SW480 (cell line): ENCODE results near the gene ANKRD27.
"Not testable (repeated sequence)": the region's sequence is repeated elsewhere in the genome, so short reads cannot be mapped to it uniquely, and the experiment has no call there.

ENCODE experiments used
- DNase-seq: peaks from one replicate; pipeline ENCODE4 v3.0.0-alpha.2; 2016; ENCODE audit warnings: low spot score

ANKRD27 gene

GRCh38 chr19:32603961-32604360, 71.0 kb downstream of the ANKRD27 start:
- no peak for DNase-seq

GRCh38 chr19:32599736-32600157, 75.2 kb downstream of the ANKRD27 start:
- peak; percentile 67 for DNase-seq

- DNase-seq, result no peak
These were observed 75.7 kb downstream of the ANKRD27 start for GRCh38 chr19:32599258-32599657.

GRCh38 chr19:32598022-32598421, 77.0 kb downstream of the ANKRD27 start:
- DNase-seq, result no peak

- no peak for DNase-seq
These were observed 79.5 kb downstream of the ANKRD27 start for GRCh38 chr19:32595491-32595890.

GRCh38 chr19:32594021-32594420, 81.0 kb downstream of the ANKRD27 start:
- no peak for DNase-seq

GRCh38 chr19:32587747-32588504, 87.1 kb downstream of the ANKRD27 start:
- not testable (repeated sequence) for DNase-seq

GRCh38 chr19:32581705-32582179, 93.2 kb downstream of the ANKRD27 start:
- DNase-seq, result peak; percentile 37

GRCh38 chr19:32580901-32581704, 93.9 kb downstream of the ANKRD27 start, which contains the start of gene PDCD5:
PDCD5 (plus strand) TSS chr19:32581190; CDS start chr19:32581262, 72 bp downstream.
- DNase-seq, result peak; percentile 95

GRCh38 chr19:32580353-32580900, 94.6 kb downstream of the ANKRD27 start:
- DNase-seq, result no peak

GRCh38 chr19:32576790-32577189, 98.2 kb downstream of the ANKRD27 start:
- no peak for DNase-seq

GRCh38 chr19:32573492-32573794, 101.5 kb downstream of the ANKRD27 start:
- no peak for DNase-seq

GRCh38 chr19:32572700-32573491, 102.1 kb downstream of the ANKRD27 start:
- DNase-seq, result not testable (repeated sequence)

GRCh38 chr19:32571471-32572075, 103.4 kb downstream of the ANKRD27 start:
- not testable (repeated sequence) for DNase-seq

GRCh38 chr19:32570081-32570785, 104.7 kb downstream of the ANKRD27 start:
- peak; percentile 79 for DNase-seq

- no peak for DNase-seq
These were observed 107.5 kb downstream of the ANKRD27 start for GRCh38 chr19:32567486-32567885.

GRCh38 chr19:32566246-32566830, 108.6 kb downstream of the ANKRD27 start:
- no peak for DNase-seq

- no peak for DNase-seq
These were observed 111.2 kb downstream of the ANKRD27 start for GRCh38 chr19:32563761-32564160.

- no peak for DNase-seq
These were observed 116.3 kb downstream of the ANKRD27 start for GRCh38 chr19:32558607-32559228.

- no peak for DNase-seq
These were observed 119.2 kb downstream of the ANKRD27 start for GRCh38 chr19:32555786-32556185.
